IMR-90 (cell line): ENCODE measurements around the gene CRY2. TPM values are rescaled to one million over a fixed set of nuclear protein-coding genes. Genes with fewer than 3 reads are reported as not detected.

ENCODE experiments used
- ATAC-seq: fragments of 200-7000 bp; cut with Tn5 transposase; 2 replicates; pipeline ENCODE4 v1.9.1; 2020; ENCODE audit warnings: low read depth, mild to moderate bottlenecking, moderate library complexity
- BruUV-seq: library from RNA; stranded (reverse); fragments of 400-500 nt; replicated peaks from 2 replicates; lab custom pipeline; 2021; lab: Mats Ljungman, UMichigan
- CTCF ChIA-PET: fragments of 300-600 bp; formaldehyde crosslinking; extraction: SDS; loops from one replicate; lab custom pipeline; 2021; ENCODE audit warnings: antibody characterized with exemption; lab: Yijun Ruan, JAX
- POLR2A ChIA-PET: fragments of 300-600 bp; sonication (Branson Sonifier 250); formaldehyde crosslinking; loops from one replicate; lab custom pipeline; 2022; ENCODE audit warnings: antibody characterized with exemption; ENCODE audit not compliant: unreplicated experiment; lab: Charles Lee
- DNase-seq: peaks from one replicate; pipeline ENCODE4 v3.0.0; 2013
- H2AFZ ChIP-seq: replicated peaks from 2 replicates; pipeline ENCODE3; 2013; ENCODE audit warnings: low read length, mild to moderate bottlenecking; ENCODE audit not compliant: poor library complexity
- H2AK5ac ChIP-seq: 2 replicates; pipeline ENCODE4 v1.6.1; 2013; ENCODE audit warnings: low read depth, low read length, inconsistent platforms
- H2AK9ac ChIP-seq: replicated peaks from 2 replicates; pipeline ENCODE3; 2013; ENCODE audit warnings: mild to moderate bottlenecking, low read depth, low read length, moderate library complexity; ENCODE audit not compliant: poor library complexity
- H2BK120ac ChIP-seq: 2 replicates; pipeline ENCODE4 v1.6.1; 2013; ENCODE audit warnings: low read depth, low read length, inconsistent platforms
- H2BK15ac ChIP-seq: 3 replicates; pipeline ENCODE4 v1.6.1; 2013; ENCODE audit warnings: low read depth, low read length, inconsistent platforms
- H2BK20ac ChIP-seq: 2 replicates; pipeline ENCODE4 v1.6.1; 2013; ENCODE audit warnings: low read depth, mild to moderate bottlenecking, inconsistent platforms, low read length, moderate library complexity
- H2BK5ac ChIP-seq: 2 replicates; pipeline ENCODE4 v1.6.1; 2013; ENCODE audit warnings: mild to moderate bottlenecking, low read depth, low read length, inconsistent platforms; ENCODE audit not compliant: poor library complexity, severe bottlenecking
- H3K14ac ChIP-seq: replicated peaks from 2 replicates; pipeline ENCODE4 v1.6.1; 2013; ENCODE audit warnings: low read depth, low read length, inconsistent platforms
- H3K18ac ChIP-seq: 2 replicates; pipeline ENCODE4 v1.6.1; 2013; ENCODE audit warnings: low read depth, low read length, control low read depth
- H3K23ac ChIP-seq: 2 replicates; pipeline ENCODE4 v1.6.1; 2013; ENCODE audit warnings: low read depth, low read length, inconsistent platforms
- H3K27ac ChIP-seq: 2 replicates; pipeline ENCODE4 v1.5.1; 2013; ENCODE audit warnings: mild to moderate bottlenecking, control low read depth, low read length; ENCODE audit not compliant: insufficient read depth
- H3K27me3 ChIP-seq: 2 replicates; pipeline ENCODE4 v1.6.1; 2013; ENCODE audit warnings: low read length; ENCODE audit not compliant: control insufficient read depth, insufficient read depth
- H3K36me3 ChIP-seq: 2 replicates; pipeline ENCODE4 v1.6.1; 2013; ENCODE audit warnings: low read length, mixed read lengths; ENCODE audit not compliant: control insufficient read depth, insufficient read depth
- H3K4ac ChIP-seq: 2 replicates; pipeline ENCODE4 v1.6.1; 2013; ENCODE audit warnings: low read depth, low read length, inconsistent platforms
- H3K4me1 ChIP-seq: 2 replicates; pipeline ENCODE4 v1.6.1; 2013; ENCODE audit warnings: low read length, mixed read lengths; ENCODE audit not compliant: control insufficient read depth, insufficient read depth
- H3K4me2 ChIP-seq: 2 replicates; pipeline ENCODE4 v1.6.1; 2013; ENCODE audit warnings: low read depth, mild to moderate bottlenecking, control low read depth, low read length, moderate library complexity
- H3K4me3 ChIP-seq: 2 replicates; pipeline ENCODE4 v1.5.1; 2013; ENCODE audit warnings: low read depth, mild to moderate bottlenecking, control low read depth, low read length, moderate library complexity; ENCODE audit not compliant: insufficient read depth
- H3K56ac ChIP-seq: 2 replicates; pipeline ENCODE4 v1.6.1; 2013; ENCODE audit warnings: low read length, inconsistent platforms; ENCODE audit not compliant: insufficient read depth; ENCODE audit errors: extremely low read depth
- H3K79me1 ChIP-seq, 2 experiments: 2 replicates each; pipeline ENCODE4 v1.6.1; 2013; ENCODE audit warnings: low read length in 2 of 2, inconsistent platforms in 1 of 2, low read depth in 1 of 2
- H3K9ac ChIP-seq: 2 replicates; pipeline ENCODE4 v1.6.1; 2013; ENCODE audit warnings: low read depth, low read length, control low read depth
- H3K9me1 ChIP-seq: 2 replicates; pipeline ENCODE4 v1.6.1; 2013; ENCODE audit warnings: low read length, inconsistent platforms; ENCODE audit not compliant: insufficient read depth
- H3K9me3 ChIP-seq: 2 replicates; pipeline ENCODE4 v1.6.1; 2013; ENCODE audit warnings: low read length; ENCODE audit not compliant: control insufficient read depth, insufficient read depth
- H4K20me1 ChIP-seq: 2 replicates; pipeline ENCODE4 v1.6.1; 2013; ENCODE audit warnings: low read length, inconsistent platforms; ENCODE audit not compliant: insufficient read depth
- H4K5ac ChIP-seq: 2 replicates; pipeline ENCODE4 v1.6.1; 2013; ENCODE audit warnings: mild to moderate bottlenecking, low read depth, low read length, control low read depth
- H4K8ac ChIP-seq, 2 experiments: 2 replicates each; pipeline ENCODE4 v1.6.1; 2013; ENCODE audit warnings: low read depth in 2 of 2, low read length in 2 of 2, control low read depth in 1 of 2, inconsistent platforms in 1 of 2
- H4K91ac ChIP-seq: 2 replicates; pipeline ENCODE4 v1.6.1; 2013; ENCODE audit warnings: low read depth, low read length, inconsistent platforms; ENCODE audit not compliant: insufficient read depth
- BHLHE40 ChIP-seq: fragments of 150-350 bp; IDR thresholded peaks from 2 replicates; pipeline ENCODE4 v1.6.1; 2016; ENCODE audit warnings: mild to moderate bottlenecking, low read depth, low read length
- CEBPB ChIP-seq: IDR thresholded peaks from 2 replicates; pipeline ENCODE4 v1.6.1; 2012; ENCODE audit warnings: low read depth, low read length, improper control_type of control experiment
- CTCF ChIP-seq: conservative IDR thresholded peaks from 2 replicates; pipeline ENCODE4 v1.5.1; 2012; ENCODE audit warnings: mild to moderate bottlenecking, low read depth, low read length, improper control_type of control experiment
- ELK1 ChIP-seq: fragments of 150-350 bp; IDR thresholded peaks from 2 replicates; pipeline ENCODE4 v1.6.1; 2016; ENCODE audit warnings: low read depth, mild to moderate bottlenecking, low read length, moderate library complexity, borderline replicate concordance
- MAFK ChIP-seq: IDR thresholded peaks from 2 replicates; pipeline ENCODE4 v1.6.1; 2012; ENCODE audit warnings: low read depth, low read length, improper control_type of control experiment
- MAZ ChIP-seq: IDR thresholded peaks from 2 replicates; pipeline ENCODE4 v1.6.1; 2012; ENCODE audit warnings: low read depth, mild to moderate bottlenecking, low read length, improper control_type of control experiment, moderate library complexity, borderline replicate concordance
- MXI1 ChIP-seq: IDR thresholded peaks from 2 replicates; pipeline ENCODE4 v1.6.1; 2012; ENCODE audit warnings: low read depth, mild to moderate bottlenecking, low read length, moderate library complexity, borderline replicate concordance
- NFE2L2 ChIP-seq: fragments of 150-350 bp; IDR thresholded peaks from 2 replicates; pipeline ENCODE4 v1.6.1; 2016; ENCODE audit warnings: low read depth, mild to moderate bottlenecking, low read length
- POLR2A ChIP-seq: IDR thresholded peaks from 2 replicates; pipeline ENCODE4 v1.6.1; 2012; ENCODE audit warnings: mild to moderate bottlenecking, low read depth, low read length
- RAD21 ChIP-seq: IDR thresholded peaks from 2 replicates; pipeline ENCODE4 v1.6.1; 2012; ENCODE audit warnings: low read length, improper control_type of control experiment
- RCOR1 ChIP-seq: IDR thresholded peaks from 2 replicates; pipeline ENCODE4 v1.6.1; 2012; ENCODE audit warnings: mild to moderate bottlenecking, low read length, improper control_type of control experiment; ENCODE audit not compliant: insufficient replicate concordance
- RFX5 ChIP-seq: IDR thresholded peaks from 2 replicates; pipeline ENCODE4 v1.8.0; 2012; ENCODE audit warnings: low read depth, mild to moderate bottlenecking, low read length, moderate library complexity
- SMC3 ChIP-seq: fragments of 150-350 bp; IDR thresholded peaks from 2 replicates; pipeline ENCODE4 v1.6.1; 2016; ENCODE audit warnings: low read depth, mild to moderate bottlenecking, antibody characterized with exemption, low read length, moderate library complexity
- USF2 ChIP-seq: fragments of 150-350 bp; IDR thresholded peaks from 2 replicates; pipeline ENCODE4 v1.6.1; 2017; ENCODE audit warnings: mild to moderate bottlenecking, antibody characterized with exemption, low read length, low read depth
- WGBS, 2 experiments: methylation state at CpG; one replicate each; pipeline versions ENCODE4 v1.1.5 to v1.1.7; 2013; ENCODE audit warnings: missing lambda C conversion rate in 2 of 2; ENCODE audit not compliant: insufficient read length in 1 of 2; ENCODE audit errors: extremely low coverage in 2 of 2; 5-methylcytosine and 5-hydroxymethylcytosine counted together
- dilution Hi-C: fragments of 300-500 bp; cut with HindIII; formaldehyde crosslinking; loops from one replicate; pipeline ENCODE4 v1.14.3; 2018; ENCODE audit warnings: low sequenced_read_pairs; ENCODE audit not compliant: unreplicated experiment
- in situ Hi-C: fragments of 300-500 bp; cut with MboI; formaldehyde crosslinking; loops from 3 replicates; pipeline ENCODE4 v1.14.3; 2019; ENCODE audit warnings: low sequenced_read_pairs, inconsistent platforms, mixed read lengths
- intact Hi-C: fragments of 100-400 bp; cut with micrococcal nuclease; formaldehyde crosslinking; loops from 2 replicates; pipeline ENCODE4 v1.10.0; 2022
- polyA plus RNA-seq, 3 experiments: library from polyadenylated mRNA; depleted of rRNA; stranded (reverse); fragments of >200 nt; gene quantifications; 2 replicates each; pipeline ENCODE4 v1.2.3, GENCODE V29; 2012; ENCODE audit warnings: low replicate concordance in 1 of 3
- total RNA-seq: library from RNA; depleted of rRNA; stranded (reverse); fragments of >200 nt; gene quantifications from 2 replicates; pipeline ENCODE4 v1.2.3, GENCODE V29; 2012

CRY2 gene
- total and polyA plus RNA-seq, 2 of the 4 experiments (the other 2 are of a cell fraction) = 12.2 to 13.1 TPM

- Histone ChIP-seq H2AK5ac (no peak overlapping the region), H3K9me1 (peaks cover 23% of the 10 kb centered on the region), H3K4me3 (no peak overlapping the region), H3K4me2 (0 out of 2 replicates have a peak overlapping the region, but pooled peaks have one; percentile 14), H2BK120ac (peak overlapping the region; percentile 86), H4K20me1 (peaks cover 12% of the 10 kb centered on the region), H4K5ac (no peak overlapping the region), H4K8ac (peak overlapping the region in 1 of 2 experiments; percentile 66; a peak in 1 of 4 replicates), H3K14ac (no peak overlapping the region), H3K27me3 (no peaks in the 10 kb centered on the region), H3K4me1 (peaks cover 31% of the 10 kb centered on the region), H2AFZ (peak overlapping the region; percentile 78), H2BK20ac (peak overlapping the region; percentile 80; the same call in 1 of the 2 replicates), H3K18ac (peak overlapping the region; percentile 18; the same call in 1 of the 2 replicates), H3K36me3 (peaks cover 33% of the 10 kb centered on the region), H3K9ac (no peak overlapping the region), H3K56ac (peak overlapping the region; percentile 71), H3K79me1 (peaks cover 9 to 48% of the 10 kb centered on the region in 2 experiments), H3K9me3 (no peaks in the 10 kb centered on the region), H2BK15ac (peak overlapping the region; percentile 48; the same call in 1 of the 3 replicates), H3K27ac (peak overlapping the region; percentile 75), H3K4ac (peak overlapping the region; percentile 90), H2AK9ac (peak overlapping the region; percentile 35), H3K23ac (no peak overlapping the region), H4K91ac (peak overlapping the region; percentile 83; the same call in 1 of the 2 replicates), H2BK5ac (peak overlapping the region; percentile 67)
- DNase-seq (peak; percentile 99), ATAC-seq (peak; percentile 91)
- in situ Hi-C loops (no loop called here), dilution Hi-C loops (no loop called here), intact Hi-C loops (loop anchor here (1.0 kb wide), 1 partner anchor 12 kb away; the partner anchor contains the start of gene CRY2)
- no TSS peak for BruUV-seq
- 5% methylated on average over 4 of the region's 12 CpGs; no CpG with 5 or more reads in 1 of the 2 experiments for WGBS, 2 experiments
- ChIA-PET CTCF (interaction anchor here (1.7 to 4.4 kb wide), 2 partner anchors 13 to 17 kb away, joined by 6 to 26 read pairs; no protein-coding TSS in a partner anchor), POLR2A (interaction anchor here (0.6 kb wide), 1 partner anchor 9 kb away, joined by 5 read pairs; no protein-coding TSS in a partner anchor)
- peak; percentile 98 for TF ChIP-seq CEBPB
- TF ChIP-seq MXI1 = peak; percentile 89
- TF ChIP-seq POLR2A = peak; percentile 61; the same call in 1 of the 2 replicates
- peak; percentile 60; the same call in 1 of the 2 replicates for TF ChIP-seq RFX5
- peak; percentile 47; the same call in 1 of the 2 replicates for TF ChIP-seq NFE2L2
- peak; percentile 84; the same call in 1 of the 2 replicates for TF ChIP-seq MAZ
- no peak for TF ChIP-seq CTCF
- TF ChIP-seq SMC3 = peak; percentile 21; the same call in 1 of the 2 replicates
- TF ChIP-seq BHLHE40 = peak; percentile 100
- no peak for TF ChIP-seq ELK1
- peak; percentile 81 for TF ChIP-seq USF2
- peak; percentile 86 for TF ChIP-seq RCOR1
- TF ChIP-seq MAFK = peak; percentile 21
- TF ChIP-seq RAD21 = peak; percentile 7; the same call in 1 of the 2 replicates
These were observed 12.4 kb downstream of the CRY2 start for GRCh38 chr11:45859661-45860140.
